B cell (primary cell): ENCODE results near the gene MUC5AC.

ENCODE experiments used
- CTCF ChIP-seq: fragments of 200-600 bp; IDR thresholded peaks from one replicate; pipeline ENCODE4 v1.8.0; 2022; ENCODE audit warnings: antibody characterized with exemption, mild to moderate bottlenecking
- EZH2 ChIP-seq: IDR thresholded peaks from 2 replicates; pipeline ENCODE4 v1.6.1; 2012; ENCODE audit warnings: borderline replicate concordance, low read depth, mild to moderate bottlenecking, moderate library complexity, low read length; ENCODE audit not compliant: insufficient read depth, poor library complexity, severe bottlenecking

GRCh38 chr11:1162491-1163311, 4.9 kb downstream of the MUC5AC start:
- no peak for TF ChIP-seq CTCF
- TF ChIP-seq EZH2 = no peak
